ENCODE measurements around the gene NPTN.

Gene NPTN

GRCh38 chr15:73631915-73632669 lies 1.1 kb downstream of the NPTN start:
- no peak for DNase-seq

DNA sequence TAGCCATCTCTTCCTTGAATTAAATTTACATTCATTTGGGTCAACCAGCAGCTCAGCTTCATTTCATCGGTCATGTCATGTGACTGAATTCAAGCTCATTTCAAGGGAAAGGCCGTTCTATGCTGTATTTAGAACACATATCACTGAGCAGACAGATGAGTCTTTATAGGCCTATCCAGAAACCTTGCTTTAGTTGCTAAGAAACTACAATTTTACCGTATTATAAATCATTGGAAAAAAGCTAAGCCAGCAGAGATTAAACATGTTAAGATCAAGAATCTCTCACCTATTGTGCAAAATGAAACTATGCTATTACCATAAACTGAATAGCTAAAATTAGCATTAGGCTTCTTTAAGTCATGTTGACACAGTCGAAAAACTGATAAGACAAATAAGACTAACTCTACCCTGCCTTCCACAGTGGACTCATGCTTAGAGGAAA lies 2.2 kb downstream of the NPTN start:
- no peak for DNase-seq

DNA sequence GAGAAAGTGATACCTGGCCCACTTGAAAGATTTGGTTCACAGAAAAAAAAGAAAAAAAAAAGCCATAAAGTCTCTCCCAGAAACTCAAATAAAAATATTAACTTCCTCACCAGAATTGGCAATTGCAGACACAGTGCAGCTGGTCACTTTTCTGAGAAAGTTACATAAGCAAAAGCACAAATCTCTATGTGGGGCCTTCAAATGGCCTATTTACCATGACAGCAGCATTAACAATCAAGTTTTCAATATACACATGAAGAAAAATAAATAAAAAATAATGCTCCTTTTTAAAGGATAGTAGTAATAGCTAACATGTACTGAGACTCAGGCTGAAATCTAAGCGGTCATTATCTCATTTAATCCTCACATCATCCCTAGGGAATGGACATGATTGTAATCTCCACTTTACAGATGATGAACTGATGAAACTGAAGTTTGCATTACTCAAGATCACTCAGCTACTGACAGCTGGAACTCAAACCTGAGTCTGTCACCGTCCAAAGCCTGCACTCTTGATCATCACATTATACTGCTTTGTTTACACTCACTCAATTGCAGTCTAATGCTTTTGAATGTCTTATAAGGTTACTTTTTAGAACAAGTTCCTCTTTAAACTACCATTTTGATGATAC lies 3.3 kb downstream of the NPTN start:
- no peak for DNase-seq

DNA sequence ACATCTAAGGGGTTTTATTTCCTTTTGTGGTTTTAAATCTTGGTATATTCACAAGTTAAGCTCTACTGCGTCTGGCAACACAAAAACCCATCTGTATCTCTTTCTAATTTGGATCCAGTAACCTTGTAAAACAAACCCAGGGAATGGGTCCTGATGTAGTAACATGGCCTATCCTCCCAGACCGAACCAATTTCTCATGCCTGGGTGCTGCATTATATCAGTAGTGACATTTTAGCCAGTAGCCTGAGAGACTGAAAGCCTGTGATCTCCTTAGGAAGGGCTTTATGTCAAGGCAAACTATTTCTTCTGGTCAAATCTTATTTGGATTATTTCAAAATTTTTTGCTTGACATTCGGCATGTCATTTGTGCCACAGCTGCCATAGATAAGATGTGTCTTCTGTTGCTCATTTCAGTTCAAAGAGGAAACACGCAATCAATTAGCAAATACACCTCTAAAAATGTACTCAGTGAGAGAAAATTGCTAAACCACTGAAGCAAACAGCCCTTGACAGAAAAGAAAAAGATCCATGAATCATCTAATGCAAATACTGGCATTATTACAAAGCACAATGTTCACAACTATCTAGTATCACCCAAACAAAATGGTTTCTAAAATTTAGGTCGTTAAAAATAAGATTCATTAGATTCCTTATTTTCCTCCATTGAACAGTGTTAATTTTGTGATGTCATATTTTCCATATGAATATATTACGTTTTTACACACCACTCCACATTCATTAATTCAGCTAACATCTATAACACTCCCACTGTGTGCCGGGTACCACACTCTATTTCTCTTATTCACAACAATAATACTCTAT lies 4.0 kb downstream of the NPTN start:
- no peak for DNase-seq

DNA sequence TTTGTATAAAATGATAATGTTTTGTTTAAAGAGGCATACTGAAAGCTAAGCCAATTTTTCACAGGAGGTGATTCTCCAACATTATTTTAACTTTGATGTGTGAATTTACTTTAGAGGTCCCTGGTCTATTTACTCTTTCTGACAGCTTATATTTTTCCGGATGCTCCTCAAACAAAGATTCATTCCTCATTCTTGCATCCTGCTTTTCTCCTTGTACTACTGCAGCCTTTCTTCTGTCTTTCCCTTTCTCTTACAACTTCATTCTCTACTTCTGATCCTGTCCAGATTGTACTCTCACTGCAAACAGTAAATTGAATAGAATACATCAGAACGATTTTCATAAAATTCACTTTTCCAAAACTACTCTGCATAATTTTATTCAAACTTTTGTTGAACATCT lies 5.1 kb downstream of the NPTN start:
- DNase-seq: no peak

DNA sequence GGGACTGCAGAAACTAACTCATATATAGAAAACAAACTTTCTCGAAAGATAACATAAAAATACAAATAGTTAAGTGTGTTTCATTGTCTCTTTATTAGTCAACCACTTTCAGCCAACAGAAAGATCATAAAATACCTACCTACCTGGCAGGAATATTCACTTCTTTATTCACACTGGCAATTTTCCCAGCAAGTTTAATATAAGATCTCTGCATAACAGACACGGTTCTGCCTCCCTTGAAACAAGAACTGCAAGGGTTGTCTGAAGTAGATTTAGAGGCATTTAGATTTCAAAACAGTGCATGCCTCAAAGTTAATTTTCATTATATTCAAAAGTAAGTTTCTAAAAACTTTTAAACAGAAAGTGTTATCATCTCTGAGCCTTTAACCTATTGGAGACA lies 7.1 kb downstream of the NPTN start:
- no peak for DNase-seq

GRCh38 chr15:73624530-73624929 lies 8.7 kb downstream of the NPTN start:
- DNase-seq: no peak

DNA sequence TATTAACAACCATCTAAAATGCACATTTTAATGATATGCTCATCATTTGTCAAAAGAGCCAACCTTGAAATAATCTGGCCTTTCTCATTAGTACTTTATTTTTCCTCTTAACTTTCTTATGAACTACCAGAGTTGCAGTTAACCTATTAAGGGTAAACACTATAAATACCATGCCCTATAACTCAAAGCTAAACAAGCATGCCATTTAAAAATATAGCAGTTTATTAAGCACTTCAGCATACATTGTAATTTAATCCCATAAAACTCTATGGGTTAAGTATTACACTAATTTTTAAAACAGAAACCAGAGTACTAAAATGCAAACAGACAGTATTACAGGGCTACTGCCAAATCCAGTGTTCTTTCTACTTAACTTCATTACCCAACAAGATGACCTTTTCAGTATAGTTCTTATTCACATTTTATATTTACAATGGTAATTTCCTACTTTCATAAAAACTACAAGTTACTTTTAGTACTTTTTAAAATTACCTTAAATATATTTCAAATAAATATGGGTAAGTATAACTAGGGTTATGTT lies 11.8 kb downstream of the NPTN start:
- no peak for DNase-seq

DNA sequence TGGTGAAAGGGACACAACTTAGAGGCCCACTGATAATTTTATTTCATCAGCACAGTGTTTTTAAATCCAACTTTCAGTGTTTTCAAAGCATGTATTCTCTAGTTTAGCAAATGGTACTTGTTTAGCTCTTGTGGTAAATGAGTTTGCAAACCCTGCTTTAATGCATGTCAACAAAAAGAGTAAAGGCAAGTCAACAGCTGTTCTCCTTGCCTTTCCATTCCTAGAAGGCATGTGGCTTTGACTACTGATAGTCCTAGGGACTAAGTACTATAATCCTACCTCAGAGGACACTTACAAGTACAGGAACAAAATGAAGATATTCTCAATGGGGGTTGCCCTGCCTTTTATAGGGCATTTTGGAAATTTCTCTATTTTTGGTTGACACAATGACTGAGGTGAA lies 13.1 kb downstream of the NPTN start:
- DNase-seq: no peak

DNA sequence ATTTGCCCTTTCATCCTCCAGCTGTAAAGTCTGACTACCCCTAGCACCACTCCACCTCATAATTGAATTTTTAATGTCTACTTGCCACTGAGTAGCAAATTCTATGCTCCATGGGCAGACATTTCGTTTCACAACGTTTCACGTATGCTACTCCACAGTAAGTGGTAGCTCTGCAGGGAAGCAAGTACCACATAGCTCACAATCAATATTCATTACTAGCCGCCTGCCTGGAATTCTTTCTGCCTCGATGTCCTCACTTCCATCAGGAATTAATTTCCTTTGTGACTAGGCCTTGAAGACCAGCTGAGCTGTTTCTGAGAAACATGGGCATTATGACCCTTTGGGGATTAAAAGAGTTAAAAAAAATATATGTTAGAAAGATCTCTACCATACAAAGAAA lies 15.3 kb downstream of the NPTN start:
- no peak for DNase-seq

GRCh38 chr15:73617301-73617831 lies 15.8 kb downstream of the NPTN start:
- DNase-seq: no peak

- no peak for DNase-seq
Observed at GRCh38 chr15:73608941-73609340, 24.2 kb downstream of the NPTN start.

DNA sequence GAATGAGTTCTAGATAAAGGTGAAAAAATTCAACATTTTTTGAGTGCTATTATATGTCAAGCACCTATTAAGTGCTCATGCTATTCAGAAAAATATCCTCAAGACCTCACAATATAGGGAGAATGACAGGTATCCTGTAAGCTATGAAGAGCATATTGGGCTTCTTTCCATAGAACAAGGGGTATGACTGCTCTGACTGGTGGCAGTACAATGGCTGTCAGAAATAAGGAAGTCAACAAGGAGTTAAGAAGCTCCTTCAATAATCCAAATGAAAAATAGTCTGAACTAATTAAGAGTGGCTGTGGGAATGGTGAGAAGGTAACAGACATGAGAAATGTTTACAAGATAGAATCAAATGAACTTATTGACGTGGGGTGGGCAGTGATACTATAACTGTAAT lies 24.7 kb downstream of the NPTN start:
- no peak for DNase-seq

- no peak for DNase-seq
Observed at GRCh38 chr15:73607843-73608242, 25.3 kb downstream of the NPTN start.

GRCh38 chr15:73607405-73607804 lies 25.8 kb downstream of the NPTN start:
- DNase-seq: no peak

DNA sequence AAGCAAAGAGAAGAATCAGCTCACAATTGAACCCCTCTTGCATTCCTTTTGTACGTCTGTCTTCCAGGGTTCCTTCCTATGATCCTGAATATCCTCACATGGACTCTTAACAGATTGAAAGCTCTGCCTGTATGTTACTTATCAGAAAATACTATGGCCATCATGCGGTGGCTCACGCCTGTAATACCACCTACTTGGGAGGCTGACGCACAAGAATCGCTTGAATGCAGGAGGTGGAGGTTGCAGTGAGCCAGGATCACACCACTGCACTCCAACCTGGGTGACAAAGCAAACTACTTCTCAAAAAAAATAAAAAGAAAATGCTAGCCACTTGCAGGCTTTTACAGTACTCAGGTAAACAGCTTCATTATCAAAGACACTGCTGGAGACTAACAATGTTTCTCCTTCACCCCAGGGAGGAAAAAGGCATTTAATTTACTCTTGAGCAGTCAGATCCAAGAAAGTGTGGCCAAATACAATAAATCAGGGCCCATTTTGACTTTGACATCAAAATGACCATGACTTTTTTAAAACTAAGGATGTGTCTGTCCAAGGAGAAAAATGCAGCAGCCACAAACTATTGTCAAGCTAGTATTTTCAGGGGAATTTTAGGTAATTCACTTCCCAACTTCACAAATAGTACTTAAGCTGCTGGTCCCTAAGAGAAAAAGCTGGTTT lies 27.3 kb downstream of the NPTN start:
- no peak for DNase-seq

DNA sequence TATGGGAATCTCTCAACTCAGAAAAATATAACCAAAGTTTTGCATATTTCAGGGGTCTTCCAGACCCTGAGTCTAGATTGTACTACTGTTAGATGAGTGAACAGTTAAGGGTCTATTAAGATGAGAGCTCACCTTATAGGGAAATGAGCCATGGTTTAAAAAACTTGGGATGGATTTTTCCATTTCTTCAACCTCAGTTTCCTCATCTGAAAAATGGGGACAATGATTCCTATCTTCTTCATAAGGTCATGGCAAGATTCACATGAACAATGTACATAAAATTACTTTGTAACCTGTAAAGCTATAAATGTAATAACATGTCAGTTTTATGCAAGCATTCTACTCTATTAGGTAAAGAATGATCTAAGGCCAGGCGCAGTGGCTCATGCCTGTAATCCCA lies 28.7 kb downstream of the NPTN start:
- DNase-seq: no peak

DNA sequence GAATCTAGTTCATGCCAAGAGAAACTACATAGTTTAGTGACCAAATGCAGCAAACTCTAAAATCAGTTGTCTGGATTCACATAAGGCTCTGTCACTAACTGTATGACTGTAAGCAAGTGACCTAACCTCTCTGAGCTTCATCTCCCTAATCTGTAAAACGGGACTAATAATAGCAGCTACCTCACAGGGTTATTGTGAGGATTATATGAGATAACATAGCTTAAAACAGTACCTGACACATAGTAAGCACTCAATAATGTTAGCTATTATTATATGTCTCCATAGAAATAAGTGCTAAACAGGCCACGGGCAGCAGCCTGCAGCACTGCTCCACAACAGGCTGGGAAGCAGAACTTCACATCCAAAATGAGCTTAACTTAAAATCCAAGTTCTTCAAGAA lies 30.2 kb downstream of the NPTN start:
- DNase-seq: no peak

DNA sequence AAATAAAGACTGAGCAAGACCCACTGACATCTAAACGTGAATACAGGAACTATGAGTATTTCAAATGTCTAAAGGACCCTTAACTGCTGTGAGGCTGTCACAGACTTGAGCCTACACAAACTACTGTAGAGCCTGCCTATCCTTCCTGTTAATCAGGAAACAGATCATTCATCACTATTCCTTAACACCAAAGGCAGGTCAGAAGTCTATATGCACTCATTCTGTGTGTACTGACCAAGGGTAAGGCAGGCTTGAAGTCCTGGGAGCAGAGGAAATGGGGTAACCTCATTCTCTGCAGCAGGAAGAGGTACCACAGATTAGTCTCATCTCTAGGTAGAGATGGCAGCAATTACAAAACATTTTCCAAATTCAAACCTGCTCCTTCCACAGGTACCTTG lies 30.7 kb downstream of the NPTN start:
- DNase-seq: peak in 1 of 2 donors; percentile 50

DNA sequence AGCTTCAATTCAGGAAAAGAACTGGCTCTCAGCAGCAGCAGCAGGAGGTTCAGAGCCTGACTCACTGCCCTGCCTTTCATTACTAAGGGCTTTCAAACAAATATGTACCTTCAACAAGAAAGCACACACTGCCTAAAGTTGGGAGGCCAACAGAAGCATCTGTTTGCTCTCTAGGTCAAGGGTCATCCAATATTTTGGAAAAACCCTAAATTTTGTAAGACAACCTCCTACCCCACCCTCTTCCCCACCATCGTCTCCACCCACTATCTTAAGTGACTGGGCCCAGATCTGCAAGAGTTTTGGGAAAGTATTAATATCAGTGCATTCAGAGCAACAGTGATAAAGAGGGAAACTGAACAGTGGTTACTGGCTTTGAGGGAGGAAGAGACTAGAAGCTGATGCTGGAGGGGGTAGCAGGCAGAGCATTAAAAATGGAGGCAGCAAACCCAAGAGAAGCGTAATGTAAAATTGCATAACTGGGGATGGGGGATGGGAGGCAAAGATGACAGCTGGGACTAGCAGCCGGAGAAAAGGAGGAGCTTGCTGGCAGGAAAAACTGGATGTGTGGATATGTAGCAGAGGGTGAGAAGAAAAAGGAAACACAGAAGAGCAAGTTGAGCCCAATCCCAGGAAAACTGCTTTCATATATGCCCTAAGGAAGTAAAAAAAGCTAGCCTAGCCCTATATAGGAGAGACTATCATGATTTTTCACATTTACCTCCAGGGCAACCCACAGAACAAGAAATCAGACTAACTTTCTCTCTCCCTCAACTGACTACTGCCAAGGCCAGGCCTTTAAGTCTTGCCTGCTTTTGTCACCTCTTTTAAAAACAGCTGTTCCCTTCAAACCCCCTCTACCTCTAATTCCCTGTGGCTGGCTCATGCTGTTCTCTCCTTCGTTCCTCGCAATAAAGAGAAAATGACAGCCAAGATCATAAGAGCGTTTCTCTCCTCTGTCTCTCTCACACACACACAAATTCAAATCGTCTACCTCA lies 31.4 kb downstream of the NPTN start:
- DNase-seq: no peak
